IMR-90 (cell line): ENCODE data around the gene ATP1A4. TPM values are rescaled to one million over a fixed set of nuclear protein-coding genes. Genes with fewer than 3 reads are reported as not detected.
A peak's percentile ranks its signal among the peaks of the same experiment; 100 is the strongest.

Source experiments
- ATAC-seq: fragments of 200-7000 bp; cut with Tn5 transposase; 2 replicates; pipeline ENCODE4 v1.9.1; 2020; ENCODE audit warnings: low read depth, mild to moderate bottlenecking, moderate library complexity
- BruUV-seq: library from RNA; stranded (reverse); fragments of 400-500 nt; replicated peaks from 2 replicates; lab custom pipeline; 2021; lab: Mats Ljungman, UMichigan
- CTCF ChIA-PET: fragments of 300-600 bp; formaldehyde crosslinking; extraction: SDS; loops from one replicate; lab custom pipeline; 2021; ENCODE audit warnings: antibody characterized with exemption; lab: Yijun Ruan, JAX
- POLR2A ChIA-PET: fragments of 300-600 bp; sonication (Branson Sonifier 250); formaldehyde crosslinking; loops from one replicate; lab custom pipeline; 2022; ENCODE audit warnings: antibody characterized with exemption; ENCODE audit not compliant: unreplicated experiment; lab: Charles Lee
- DNase-seq: peaks from one replicate; pipeline ENCODE4 v3.0.0; 2013
- H2AFZ ChIP-seq: replicated peaks from 2 replicates; pipeline ENCODE3; 2013; ENCODE audit warnings: low read length, mild to moderate bottlenecking; ENCODE audit not compliant: poor library complexity
- H2AK5ac ChIP-seq: 2 replicates; pipeline ENCODE4 v1.6.1; 2013; ENCODE audit warnings: low read depth, low read length, inconsistent platforms
- H2AK9ac ChIP-seq: replicated peaks from 2 replicates; pipeline ENCODE3; 2013; ENCODE audit warnings: mild to moderate bottlenecking, low read depth, low read length, moderate library complexity; ENCODE audit not compliant: poor library complexity
- H2BK120ac ChIP-seq: 2 replicates; pipeline ENCODE4 v1.6.1; 2013; ENCODE audit warnings: low read depth, low read length, inconsistent platforms
- H2BK15ac ChIP-seq: 3 replicates; pipeline ENCODE4 v1.6.1; 2013; ENCODE audit warnings: low read depth, low read length, inconsistent platforms
- H2BK20ac ChIP-seq: 2 replicates; pipeline ENCODE4 v1.6.1; 2013; ENCODE audit warnings: low read depth, mild to moderate bottlenecking, inconsistent platforms, low read length, moderate library complexity
- H2BK5ac ChIP-seq: 2 replicates; pipeline ENCODE4 v1.6.1; 2013; ENCODE audit warnings: mild to moderate bottlenecking, low read depth, low read length, inconsistent platforms; ENCODE audit not compliant: poor library complexity, severe bottlenecking
- H3K14ac ChIP-seq: replicated peaks from 2 replicates; pipeline ENCODE4 v1.6.1; 2013; ENCODE audit warnings: low read depth, low read length, inconsistent platforms
- H3K18ac ChIP-seq: 2 replicates; pipeline ENCODE4 v1.6.1; 2013; ENCODE audit warnings: low read depth, low read length, control low read depth
- H3K23ac ChIP-seq: 2 replicates; pipeline ENCODE4 v1.6.1; 2013; ENCODE audit warnings: low read depth, low read length, inconsistent platforms
- H3K27ac ChIP-seq: 2 replicates; pipeline ENCODE4 v1.5.1; 2013; ENCODE audit warnings: mild to moderate bottlenecking, control low read depth, low read length; ENCODE audit not compliant: insufficient read depth
- H3K27me3 ChIP-seq: 2 replicates; pipeline ENCODE4 v1.6.1; 2013; ENCODE audit warnings: low read length; ENCODE audit not compliant: control insufficient read depth, insufficient read depth
- H3K36me3 ChIP-seq: 2 replicates; pipeline ENCODE4 v1.6.1; 2013; ENCODE audit warnings: low read length, mixed read lengths; ENCODE audit not compliant: control insufficient read depth, insufficient read depth
- H3K4ac ChIP-seq: 2 replicates; pipeline ENCODE4 v1.6.1; 2013; ENCODE audit warnings: low read depth, low read length, inconsistent platforms
- H3K4me1 ChIP-seq: 2 replicates; pipeline ENCODE4 v1.6.1; 2013; ENCODE audit warnings: low read length, mixed read lengths; ENCODE audit not compliant: control insufficient read depth, insufficient read depth
- H3K4me2 ChIP-seq: 2 replicates; pipeline ENCODE4 v1.6.1; 2013; ENCODE audit warnings: low read depth, mild to moderate bottlenecking, control low read depth, low read length, moderate library complexity
- H3K4me3 ChIP-seq: 2 replicates; pipeline ENCODE4 v1.5.1; 2013; ENCODE audit warnings: low read depth, mild to moderate bottlenecking, control low read depth, low read length, moderate library complexity; ENCODE audit not compliant: insufficient read depth
- H3K56ac ChIP-seq: 2 replicates; pipeline ENCODE4 v1.6.1; 2013; ENCODE audit warnings: low read length, inconsistent platforms; ENCODE audit not compliant: insufficient read depth; ENCODE audit errors: extremely low read depth
- H3K79me1 ChIP-seq, 2 experiments: 2 replicates each; pipeline ENCODE4 v1.6.1; 2013; ENCODE audit warnings: low read length in 2 of 2, inconsistent platforms in 1 of 2, low read depth in 1 of 2
- H3K9ac ChIP-seq: 2 replicates; pipeline ENCODE4 v1.6.1; 2013; ENCODE audit warnings: low read depth, low read length, control low read depth
- H3K9me1 ChIP-seq: 2 replicates; pipeline ENCODE4 v1.6.1; 2013; ENCODE audit warnings: low read length, inconsistent platforms; ENCODE audit not compliant: insufficient read depth
- H3K9me3 ChIP-seq: 2 replicates; pipeline ENCODE4 v1.6.1; 2013; ENCODE audit warnings: low read length; ENCODE audit not compliant: control insufficient read depth, insufficient read depth
- H4K20me1 ChIP-seq: 2 replicates; pipeline ENCODE4 v1.6.1; 2013; ENCODE audit warnings: low read length, inconsistent platforms; ENCODE audit not compliant: insufficient read depth
- H4K5ac ChIP-seq: 2 replicates; pipeline ENCODE4 v1.6.1; 2013; ENCODE audit warnings: mild to moderate bottlenecking, low read depth, low read length, control low read depth
- H4K8ac ChIP-seq, 2 experiments: 2 replicates each; pipeline ENCODE4 v1.6.1; 2013; ENCODE audit warnings: low read depth in 2 of 2, low read length in 2 of 2, control low read depth in 1 of 2, inconsistent platforms in 1 of 2
- H4K91ac ChIP-seq: 2 replicates; pipeline ENCODE4 v1.6.1; 2013; ENCODE audit warnings: low read depth, low read length, inconsistent platforms; ENCODE audit not compliant: insufficient read depth
- CEBPB ChIP-seq: IDR thresholded peaks from 2 replicates; pipeline ENCODE4 v1.6.1; 2012; ENCODE audit warnings: low read depth, low read length, improper control_type of control experiment
- FOS ChIP-seq: fragments of 150-350 bp; IDR thresholded peaks from 2 replicates; pipeline ENCODE4 v1.6.1; 2016; ENCODE audit warnings: low read depth, low read length
- MAFK ChIP-seq: IDR thresholded peaks from 2 replicates; pipeline ENCODE4 v1.6.1; 2012; ENCODE audit warnings: low read depth, low read length, improper control_type of control experiment
- MAZ ChIP-seq: IDR thresholded peaks from 2 replicates; pipeline ENCODE4 v1.6.1; 2012; ENCODE audit warnings: low read depth, mild to moderate bottlenecking, low read length, improper control_type of control experiment, moderate library complexity, borderline replicate concordance
- MXI1 ChIP-seq: IDR thresholded peaks from 2 replicates; pipeline ENCODE4 v1.6.1; 2012; ENCODE audit warnings: low read depth, mild to moderate bottlenecking, low read length, moderate library complexity, borderline replicate concordance
- NFE2L2 ChIP-seq: fragments of 150-350 bp; IDR thresholded peaks from 2 replicates; pipeline ENCODE4 v1.6.1; 2016; ENCODE audit warnings: low read depth, mild to moderate bottlenecking, low read length
- POLR2A ChIP-seq: IDR thresholded peaks from 2 replicates; pipeline ENCODE4 v1.6.1; 2012; ENCODE audit warnings: mild to moderate bottlenecking, low read depth, low read length
- RAD21 ChIP-seq: IDR thresholded peaks from 2 replicates; pipeline ENCODE4 v1.6.1; 2012; ENCODE audit warnings: low read length, improper control_type of control experiment
- SMC3 ChIP-seq: fragments of 150-350 bp; IDR thresholded peaks from 2 replicates; pipeline ENCODE4 v1.6.1; 2016; ENCODE audit warnings: low read depth, mild to moderate bottlenecking, antibody characterized with exemption, low read length, moderate library complexity
- WGBS, 2 experiments: methylation state at CpG; one replicate each; pipeline versions ENCODE4 v1.1.5 to v1.1.7; 2013; ENCODE audit warnings: missing lambda C conversion rate in 2 of 2; ENCODE audit not compliant: insufficient read length in 1 of 2; ENCODE audit errors: extremely low coverage in 2 of 2; 5-methylcytosine and 5-hydroxymethylcytosine counted together
- dilution Hi-C: fragments of 300-500 bp; cut with HindIII; formaldehyde crosslinking; loops from one replicate; pipeline ENCODE4 v1.14.3; 2018; ENCODE audit warnings: low sequenced_read_pairs; ENCODE audit not compliant: unreplicated experiment
- in situ Hi-C: fragments of 300-500 bp; cut with MboI; formaldehyde crosslinking; loops from 3 replicates; pipeline ENCODE4 v1.14.3; 2019; ENCODE audit warnings: low sequenced_read_pairs, inconsistent platforms, mixed read lengths
- intact Hi-C: fragments of 100-400 bp; cut with micrococcal nuclease; formaldehyde crosslinking; loops from 2 replicates; pipeline ENCODE4 v1.10.0; 2022
- polyA plus RNA-seq, 3 experiments: library from polyadenylated mRNA; depleted of rRNA; stranded (reverse); fragments of >200 nt; gene quantifications; 2 replicates each; pipeline ENCODE4 v1.2.3, GENCODE V29; 2012; ENCODE audit warnings: low replicate concordance in 1 of 3
- total RNA-seq: library from RNA; depleted of rRNA; stranded (reverse); fragments of >200 nt; gene quantifications from 2 replicates; pipeline ENCODE4 v1.2.3, GENCODE V29; 2012
- TF ChIP-seq, protein P1 (sequence below): fragments of 150-350 bp; IDR thresholded peaks from 2 replicates; pipeline ENCODE4 v1.6.1; 2016; ENCODE audit warnings: low read depth, mild to moderate bottlenecking, low read length, moderate library complexity, borderline replicate concordance
- TF ChIP-seq, protein P2 (sequence below): conservative IDR thresholded peaks from 2 replicates; pipeline ENCODE4 v1.5.1; 2012; ENCODE audit warnings: mild to moderate bottlenecking, low read depth, low read length, improper control_type of control experiment

The ATP1A4 gene
- total and polyA plus RNA-seq, 2 of the 4 experiments (the other 2 are of a cell fraction) = not detected

DNA sequence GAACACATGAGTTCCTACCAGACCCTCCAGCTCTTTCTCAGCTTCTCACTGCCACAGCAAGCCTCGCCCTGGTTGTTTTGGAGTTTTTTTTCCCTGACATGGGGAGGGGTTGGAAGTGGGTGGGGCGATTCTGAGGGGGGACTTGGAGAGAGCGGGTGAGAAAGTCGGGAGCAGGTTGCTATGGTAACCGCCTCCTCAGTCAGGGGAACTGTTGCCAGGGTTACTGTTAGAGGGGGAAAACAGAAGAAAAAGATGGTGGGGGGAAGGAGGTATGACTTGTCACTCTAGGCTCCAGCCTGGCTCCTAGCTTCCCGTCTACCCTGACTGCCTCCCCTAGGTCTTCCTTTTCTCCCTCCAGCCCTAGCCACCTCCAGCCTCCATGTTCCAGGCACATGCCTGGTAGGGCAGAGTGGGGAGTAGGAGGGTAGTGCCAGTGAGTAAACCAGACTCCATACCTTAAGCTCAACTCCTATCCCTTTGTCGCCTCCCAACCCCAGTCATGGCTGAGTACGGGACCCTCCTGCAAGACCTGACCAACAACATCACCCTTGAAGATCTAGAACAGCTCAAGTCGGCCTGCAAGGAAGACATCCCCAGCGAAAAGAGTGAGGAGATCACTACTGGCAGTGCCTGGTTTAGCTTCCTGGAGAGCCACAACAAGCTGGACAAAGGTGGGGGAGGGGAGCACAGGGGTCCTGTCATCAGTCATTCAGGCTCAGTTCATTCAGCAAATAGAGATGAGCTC is 59.8 kb downstream of the ATP1A4 start (continued):
- TF ChIP-seq, protein P1, sequence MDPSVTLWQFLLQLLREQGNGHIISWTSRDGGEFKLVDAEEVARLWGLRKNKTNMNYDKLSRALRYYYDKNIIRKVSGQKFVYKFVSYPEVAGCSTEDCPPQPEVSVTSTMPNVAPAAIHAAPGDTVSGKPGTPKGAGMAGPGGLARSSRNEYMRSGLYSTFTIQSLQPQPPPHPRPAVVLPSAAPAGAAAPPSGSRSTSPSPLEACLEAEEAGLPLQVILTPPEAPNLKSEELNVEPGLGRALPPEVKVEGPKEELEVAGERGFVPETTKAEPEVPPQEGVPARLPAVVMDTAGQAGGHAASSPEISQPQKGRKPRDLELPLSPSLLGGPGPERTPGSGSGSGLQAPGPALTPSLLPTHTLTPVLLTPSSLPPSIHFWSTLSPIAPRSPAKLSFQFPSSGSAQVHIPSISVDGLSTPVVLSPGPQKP = no peak
- no peak for TF ChIP-seq FOS

DNA sequence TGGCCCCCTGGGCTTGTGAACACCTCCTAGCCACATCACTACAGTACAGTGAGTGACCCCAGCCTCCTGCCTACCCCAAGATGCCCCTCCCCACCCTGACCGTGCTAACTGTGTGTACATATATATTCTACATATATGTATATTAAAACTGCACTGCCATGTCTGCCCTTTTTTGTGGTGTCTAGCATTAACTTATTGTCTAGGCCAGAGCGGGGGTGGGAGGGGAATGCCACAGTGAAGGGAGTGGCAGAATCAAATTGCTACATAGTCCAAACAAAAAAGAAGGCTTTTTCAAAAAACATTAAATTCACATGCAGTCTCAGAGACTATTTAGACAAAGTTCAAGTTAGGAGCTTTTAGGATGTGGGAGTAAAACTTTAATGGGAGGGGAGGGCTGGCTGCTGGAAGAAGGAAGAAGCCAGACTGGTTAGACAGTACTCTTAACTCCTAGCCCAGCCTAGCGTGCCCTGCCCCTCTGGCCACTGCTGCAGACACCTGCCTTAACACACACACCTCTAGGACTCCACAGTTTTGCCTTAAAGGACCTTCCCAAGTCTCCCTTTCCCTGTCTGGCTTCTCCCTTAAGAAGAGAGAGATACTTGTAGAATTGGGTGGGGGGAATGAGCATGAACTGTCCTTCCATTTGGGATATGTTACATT is 63.2 kb downstream of the ATP1A4 start:
- Histone ChIP-seq H2BK20ac (no peak overlapping the region), H3K27me3 (no peaks in the 10 kb centered on the region), H3K4me3 (no peak overlapping the region), H4K20me1 (peaks cover 71% of the 10 kb centered on the region), H3K79me1 (peaks cover 31 to 70% of the 10 kb centered on the region in 2 experiments), H3K56ac (no peak overlapping the region), H4K5ac (no peak overlapping the region), H2BK15ac (no peak overlapping the region), H2AK5ac (no peak overlapping the region), H3K9me3 (no peaks in the 10 kb centered on the region), H3K23ac (no peak overlapping the region), H3K4ac (no peak overlapping the region), H3K27ac (peak overlapping the region; percentile 35; the same call in 1 of the 2 replicates), H3K36me3 (peaks cover 84% of the 10 kb centered on the region), H3K9ac (no peak overlapping the region), H3K9me1 (peaks cover 20% of the 10 kb centered on the region), H3K4me1 (peaks cover 27% of the 10 kb centered on the region), H3K14ac (no peak overlapping the region), H2BK5ac (no peak overlapping the region), H4K91ac (no peak overlapping the region), H2AFZ (no peak overlapping the region), H4K8ac (no peak overlapping the region), H2AK9ac (no peak overlapping the region), H3K4me2 (no peak overlapping the region), H3K18ac (no peak overlapping the region), H2BK120ac (no peak overlapping the region)
- dilution Hi-C loops (loop anchor here (10.0 kb wide), 1 partner anchor 110 kb away; no protein-coding TSS in a partner anchor), in situ Hi-C loops (no loop called here), intact Hi-C loops (loop anchor here (10.0 kb wide), 1 partner anchor 290 kb away; the partner anchor contains the start of gene TAGLN2)
- POLR2A ChIA-PET = no interaction called here
- no peak for DNase-seq
- BruUV-seq = no TSS peak
- CTCF ChIA-PET = interaction anchor here (0.5 kb wide), 1 partner anchor 257 kb away, joined by 4 read pairs; no protein-coding TSS in a partner anchor
- WGBS, 2 experiments = no CpG with 5 or more reads among the region's 3 CpGs
- no peak for ATAC-seq
- TF ChIP-seq MAFK (no peak), POLR2A (no peak), RAD21 (no peak), CEBPB (no peak), FOS (no peak), MXI1 (no peak), SMC3 (no peak), MAZ (no peak), NFE2L2 (no peak)
- TF ChIP-seq, protein P2, sequence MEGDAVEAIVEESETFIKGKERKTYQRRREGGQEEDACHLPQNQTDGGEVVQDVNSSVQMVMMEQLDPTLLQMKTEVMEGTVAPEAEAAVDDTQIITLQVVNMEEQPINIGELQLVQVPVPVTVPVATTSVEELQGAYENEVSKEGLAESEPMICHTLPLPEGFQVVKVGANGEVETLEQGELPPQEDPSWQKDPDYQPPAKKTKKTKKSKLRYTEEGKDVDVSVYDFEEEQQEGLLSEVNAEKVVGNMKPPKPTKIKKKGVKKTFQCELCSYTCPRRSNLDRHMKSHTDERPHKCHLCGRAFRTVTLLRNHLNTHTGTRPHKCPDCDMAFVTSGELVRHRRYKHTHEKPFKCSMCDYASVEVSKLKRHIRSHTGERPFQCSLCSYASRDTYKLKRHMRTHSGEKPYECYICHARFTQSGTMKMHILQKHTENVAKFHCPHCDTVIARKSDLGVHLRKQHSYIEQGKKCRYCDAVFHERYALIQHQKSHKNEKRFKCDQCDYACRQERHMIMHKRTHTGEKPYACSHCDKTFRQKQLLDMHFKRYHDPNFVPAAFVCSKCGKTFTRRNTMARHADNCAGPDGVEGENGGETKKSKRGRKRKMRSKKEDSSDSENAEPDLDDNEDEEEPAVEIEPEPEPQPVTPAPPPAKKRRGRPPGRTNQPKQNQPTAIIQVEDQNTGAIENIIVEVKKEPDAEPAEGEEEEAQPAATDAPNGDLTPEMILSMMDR = no peak
